Right ventricle myocardium inferior (tissue), 1 donor: ENCODE measurements around the gene LRRK1. TPM values are rescaled to one million over a fixed set of nuclear protein-coding genes. Genes with fewer than 3 reads are reported as not detected.

Experiments
- ATAC-seq: fragments of 200-7000 bp; cut with Tn5 transposase; one replicate; pipeline ENCODE4 v1.9.1; 2020; ENCODE audit warnings: mild to moderate bottlenecking, moderate library complexity
- DNase-seq: peaks from one replicate; pipeline ENCODE4 v3.0.0; 2021; ENCODE audit errors: missing footprints
- intact Hi-C: fragments of 100-400 bp; cut with DNase I; formaldehyde crosslinking; loops from one replicate; pipeline ENCODE4 v1.11.0; 2022
- total RNA-seq: library from RNA; stranded (reverse); fragmentation: NEBNext Ultra II Directional; extraction: Animal tissue kit (Norgen Biotek cat#: 25700); gene quantifications from one replicate; pipeline ENCODE4 v1.2.1, GENCODE V29; 2021
- donor health status: DM: no; HTN: yes; CAD: no; lungs with severe emphysema.

The LRRK1 gene
- total RNA-seq, 1 donor from 2014 or later = 2.7 TPM

- DNase-seq (no peak), ATAC-seq (no peak)
- intact Hi-C loops = no loop called here
Measured at GRCh38 chr15:101024706-101025500, 105.7 kb downstream of the LRRK1 start.

- intact Hi-C loops = no loop called here
- ATAC-seq (no peak), DNase-seq (no peak)
Measured at GRCh38 chr15:101025501-101025885, 106.3 kb downstream of the LRRK1 start.

GRCh38 chr15:101025896-101026631, 106.9 kb downstream of the LRRK1 start:
- intact Hi-C loops = no loop called here
- no peak for DNase-seq
- ATAC-seq = no peak

- DNase-seq = no peak
- ATAC-seq = peak; percentile 49
- intact Hi-C loops = no loop called here
Measured at GRCh38 chr15:101026656-101027272, 107.6 kb downstream of the LRRK1 start.

- DNase-seq = no peak
- intact Hi-C loops = no loop called here
- no peak for ATAC-seq
Measured at GRCh38 chr15:101027273-101027901, 108.2 kb downstream of the LRRK1 start.

- intact Hi-C loops = no loop called here
- ATAC-seq (no peak), DNase-seq (no peak)
Measured at GRCh38 chr15:101027920-101028319, 108.8 kb downstream of the LRRK1 start.

- ATAC-seq (no peak), DNase-seq (no peak)
- intact Hi-C loops = no loop called here
Measured at GRCh38 chr15:101028321-101028720, 109.2 kb downstream of the LRRK1 start.

- DNase-seq (no peak), ATAC-seq (no peak)
- intact Hi-C loops = no loop called here
Measured at GRCh38 chr15:101028772-101029438, 109.7 kb downstream of the LRRK1 start.

- ATAC-seq = no peak
- no peak for DNase-seq
- intact Hi-C loops = no loop called here
Measured at GRCh38 chr15:101029971-101030661, 111.0 kb downstream of the LRRK1 start.

GRCh38 chr15:101031213-101031612, 112.1 kb downstream of the LRRK1 start:
- ATAC-seq (no peak), DNase-seq (no peak)

GRCh38 chr15:101033801-101034200, 114.6 kb downstream of the LRRK1 start:
- no peak for DNase-seq
- no peak for ATAC-seq
- intact Hi-C loops = no loop called here

More at GRCh38 chr15:101031213-101031612, 112.1 kb downstream of the LRRK1 start:
- intact Hi-C loops = no loop called here

- intact Hi-C loops = no loop called here
- DNase-seq (no peak), ATAC-seq (no peak)
Measured at GRCh38 chr15:101035611-101036010, 116.5 kb downstream of the LRRK1 start.

- no peak for ATAC-seq
- DNase-seq = no peak
- intact Hi-C loops = no loop called here
Measured at GRCh38 chr15:101036189-101036588, 117.0 kb downstream of the LRRK1 start.

- DNase-seq (no peak), ATAC-seq (no peak)
- intact Hi-C loops = no loop called here
Measured at GRCh38 chr15:101037090-101037830, 118.1 kb downstream of the LRRK1 start.

GRCh38 chr15:101038327-101039003, 119.3 kb downstream of the LRRK1 start:
- DNase-seq (no peak), ATAC-seq (no peak)
- intact Hi-C loops = no loop called here

GRCh38 chr15:101039461-101039860, 120.3 kb downstream of the LRRK1 start:
- peak; percentile 70 for ATAC-seq
- DNase-seq = no peak
- intact Hi-C loops = no loop called here

- ATAC-seq = no peak
- DNase-seq = no peak
- intact Hi-C loops = no loop called here
Measured at GRCh38 chr15:101042320-101042719, 123.2 kb downstream of the LRRK1 start.
